T-cell (primary cell): Measurements from ENCODE around the gene LDAF1. TPM values are rescaled to one million over a fixed set of nuclear protein-coding genes. Genes with fewer than 3 reads are reported as not detected.

ENCODE experiments used
- ATAC-seq, 4 experiments: fragments of 200-7000 bp in 3 of 4; fragments of 150-1000 bp in 1 of 4; cut with Tn5 transposase; replicated peaks in 1 of 4; 1 replicate in 3 of 4; 2 replicates in 1 of 4; pipeline ENCODE4 v1.10.0; 2021; ENCODE audit warnings: moderate library complexity in 3 of 4, mild to moderate bottlenecking in 2 of 4, moderate number of reproducible peaks in 1 of 4
- CTCF ChIA-PET, 2 donors: fragments of 300-600 bp; sonication (Branson Sonifier 250); formaldehyde crosslinking; loops; one replicate each; lab custom pipeline; 2022; ENCODE audit warnings: antibody characterized with exemption in 2 of 2; lab: Charles Lee
- POLR2A ChIA-PET, 2 donors: fragments of 300-600 bp; sonication (Branson Sonifier 250); formaldehyde crosslinking; loops; one replicate each; lab custom pipeline; 2022; ENCODE audit warnings: antibody characterized with exemption in 2 of 2; lab: Charles Lee
- DNase-seq, 35 experiments: peaks; one replicate each; pipeline versions ENCODE4 v3.0.0 to v3.0.0-alpha.2; 2013 to 2023
- H3K27ac ChIP-seq: one replicate; pipeline ENCODE4 v1.5.1; 2013; ENCODE audit warnings: low read length
- H3K27me3 ChIP-seq, 2 experiments: replicated peaks in 1 of 2; 1 replicate in 1 of 2; 2 replicates in 1 of 2; pipeline versions ENCODE4 v1.6.1 to v1.7.0; 2013; ENCODE audit warnings: low read length in 1 of 2, mixed read lengths in 1 of 2; ENCODE audit not compliant: control insufficient read depth in 2 of 2, insufficient read depth in 2 of 2; ENCODE audit errors: extremely low read depth in 1 of 2
- H3K36me3 ChIP-seq, 2 donors: 1 replicate in 1 of 2; 2 replicates in 1 of 2; pipeline versions ENCODE4 v1.6.1 to v1.7.0; 2013; ENCODE audit warnings: low read length in 1 of 2; ENCODE audit not compliant: control insufficient read depth in 2 of 2, insufficient read depth in 1 of 2; ENCODE audit errors: extremely low read depth in 1 of 2
- H3K4me1 ChIP-seq, 2 experiments: 1 replicate in 1 of 2; 2 replicates in 1 of 2; pipeline versions ENCODE4 v1.6.1 to v1.7.0; 2013; ENCODE audit warnings: low read length in 2 of 2, mixed read lengths in 1 of 2; ENCODE audit not compliant: insufficient read depth in 2 of 2, control insufficient read depth in 1 of 2; ENCODE audit errors: extremely low read depth in 1 of 2
- H3K4me3 ChIP-seq, 2 donors: 1 replicate in 1 of 2; 2 replicates in 1 of 2; pipeline versions ENCODE4 v1.5.1 to v1.7.0; 2013; ENCODE audit warnings: mild to moderate bottlenecking in 2 of 2, low read length in 1 of 2, moderate library complexity in 1 of 2; ENCODE audit not compliant: control insufficient read depth in 1 of 2; ENCODE audit errors: extremely low read depth in 1 of 2
- H3K9me3 ChIP-seq: 2 replicates; pipeline ENCODE4 v1.7.0; 2013
- H3K27ac Mint-ChIP-seq, 2 donors: one replicate each; pipeline ENCODE4 v1.8.0; 2020 to 2021; ENCODE audit warnings: mild to moderate bottlenecking in 2 of 2, mixed read lengths in 2 of 2
- H3K27me3 Mint-ChIP-seq, 2 donors: one replicate each; pipeline ENCODE4 v1.8.0; 2021 to 2022; ENCODE audit warnings: mixed read lengths in 2 of 2
- H3K36me3 Mint-ChIP-seq: one replicate; pipeline ENCODE4 v1.8.0; 2021; ENCODE audit warnings: mixed read lengths
- H3K4me1 Mint-ChIP-seq, 3 donors: one replicate each; pipeline ENCODE4 v1.8.0; 2020 to 2022; ENCODE audit warnings: mixed read lengths in 3 of 3, mild to moderate bottlenecking in 1 of 3
- H3K4me3 Mint-ChIP-seq, 3 donors: one replicate each; pipeline ENCODE4 v1.8.0; 2020 to 2022; ENCODE audit warnings: mild to moderate bottlenecking in 3 of 3, mixed read lengths in 3 of 3, moderate library complexity in 3 of 3
- H3K9me3 Mint-ChIP-seq, 3 donors: one replicate each; pipeline ENCODE4 v1.8.0; 2020 to 2022; ENCODE audit warnings: mixed read lengths in 3 of 3
- WGBS: methylation state at CpG from one replicate; pipeline ENCODE4 v1.1.5; 2013; ENCODE audit warnings: missing lambda C conversion rate; ENCODE audit not compliant: insufficient coverage; 5-methylcytosine and 5-hydroxymethylcytosine counted together
- total RNA-seq, 35 experiments: library from RNA in 6 of 35; stranded (reverse) in 6 of 35; fragments of 120-200 nt in 1 of 35; gene quantifications; one replicate each; pipeline versions ENCODE4 v1.2.1 to v1.2.4 and lab custom pipeline; 2013 to 2026

Gene LDAF1
- total RNA-seq, 5 donors from 2014 or later (not counting 1 experiment from before 2014, with no cell fraction given), result 11.0 to 15.2 (median 12.7) TPM

DNA sequence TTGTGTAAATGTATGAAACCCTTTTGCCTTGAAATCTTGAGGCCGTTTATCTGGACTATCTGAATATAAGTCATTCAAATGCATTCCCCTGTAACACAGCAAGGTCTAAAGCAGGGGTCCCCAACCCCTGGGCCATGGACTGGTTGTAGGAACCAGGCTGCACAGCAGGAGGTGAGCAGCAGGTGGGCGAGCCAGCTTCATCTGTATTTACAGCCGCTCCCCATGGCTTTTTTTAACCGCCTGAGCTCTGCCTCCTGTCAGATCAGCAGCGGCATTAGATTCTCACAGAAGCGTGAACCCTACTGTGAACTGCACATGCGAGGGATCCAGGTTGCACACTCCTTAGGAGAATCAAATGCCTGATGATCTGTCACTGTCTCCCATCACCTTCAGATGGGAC, 32.0 kb upstream of the LDAF1 start:
- ATAC-seq (no peak), DNase-seq (no peak)
- Histone ChIP-seq H3K27me3 (peaks cover 0 to 10% of the 10 kb centered on the region in 2 experiments), H3K36me3 (no peaks in the 10 kb centered on the region), H3K4me1 (no peaks in the 10 kb centered on the region), H3K4me3 (no peak overlapping the region), H3K9me3 (no peaks in the 10 kb centered on the region), H3K27ac (no peak overlapping the region)
- CTCF ChIA-PET, result no interaction called here
- H3K4me1 Mint-ChIP-seq, result no peaks in the 10 kb centered on the region
- H3K27ac Mint-ChIP-seq, result no peak overlapping the region
- no peak overlapping the region for H3K4me3 Mint-ChIP-seq
- POLR2A ChIA-PET, result no interaction called here
- H3K36me3 Mint-ChIP-seq, result peaks cover 4% of the 10 kb centered on the region
- peaks cover 3 to 4% of the 10 kb centered on the region in 2 donors for H3K27me3 Mint-ChIP-seq
- no peaks in the 10 kb centered on the region for H3K9me3 Mint-ChIP-seq
- WGBS, result 88% methylated on average over 5 of the region's 7 CpGs

DNA sequence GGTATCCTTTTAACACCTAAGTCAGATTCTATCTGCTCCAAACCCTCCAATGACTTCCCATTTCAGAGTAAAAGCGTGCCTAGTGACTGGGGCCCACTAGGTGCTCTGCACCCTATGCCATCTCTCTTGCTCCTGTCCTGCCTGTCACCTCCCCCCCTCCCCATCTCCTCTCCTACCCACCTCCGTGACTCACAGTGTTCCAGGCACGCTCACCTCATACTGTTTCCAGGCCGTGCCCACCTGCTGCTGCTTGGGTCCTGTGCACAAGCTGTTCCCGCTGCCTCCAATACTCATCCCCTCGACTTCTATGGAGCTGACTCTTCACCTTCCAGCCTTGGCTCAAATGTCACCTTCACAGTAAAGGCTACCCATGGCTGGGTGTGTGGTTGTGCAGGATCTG, 29.5 kb upstream of the LDAF1 start:
- Mint-ChIP-seq H3K27ac (no peak overlapping the region), H3K4me3 (no peak overlapping the region), H3K27me3 (peaks cover 3 to 4% of the 10 kb centered on the region in 2 donors), H3K9me3 (no peaks in the 10 kb centered on the region), H3K36me3 (peaks cover 4% of the 10 kb centered on the region), H3K4me1 (no peaks in the 10 kb centered on the region)
- H3K4me1 ChIP-seq, result no peaks in the 10 kb centered on the region
- H3K27me3 ChIP-seq, result peaks cover 0 to 13% of the 10 kb centered on the region in 2 experiments
- DNase-seq (no peak), ATAC-seq (no peak)
- H3K36me3 ChIP-seq, result no peaks in the 10 kb centered on the region
- H3K9me3 ChIP-seq, result no peaks in the 10 kb centered on the region
- CTCF ChIA-PET, result interaction anchor here in 1 of 2 donors (0.6 kb wide), 1 partner anchor 322 kb away, joined by 4 read pairs; no protein-coding TSS in a partner anchor
- H3K27ac ChIP-seq, result no peak overlapping the region
- POLR2A ChIA-PET, result no interaction called here
- WGBS, result 82% methylated on average over 5 of the region's 6 CpGs
- H3K4me3 ChIP-seq, result no peak overlapping the region

DNA sequence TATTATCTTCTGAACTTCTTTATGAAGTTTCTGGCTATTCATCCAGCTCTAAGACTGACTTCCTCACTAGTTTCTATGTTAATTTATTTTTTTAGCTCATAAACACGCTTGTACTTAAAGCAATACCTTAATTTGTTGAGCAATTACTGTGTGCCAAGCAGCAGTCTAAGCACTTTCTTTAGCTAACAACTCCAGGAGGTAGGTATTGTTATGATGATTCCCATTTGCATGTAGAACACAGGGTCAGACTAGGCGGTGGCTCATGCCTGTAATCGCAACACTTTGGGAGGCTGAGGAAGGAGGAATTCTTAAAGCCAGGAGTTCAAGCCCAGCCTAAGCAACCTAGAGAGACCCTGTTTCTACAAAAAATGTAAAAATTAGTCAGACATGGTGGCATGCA, 27.7 kb upstream of the LDAF1 start:
- Histone ChIP-seq H3K36me3 (no peaks in the 10 kb centered on the region), H3K27me3 (peaks cover 0 to 13% of the 10 kb centered on the region in 2 experiments), H3K9me3 (no peaks in the 10 kb centered on the region), H3K4me1 (no peaks in the 10 kb centered on the region), H3K27ac (no peak overlapping the region), H3K4me3 (no peak overlapping the region)
- Mint-ChIP-seq H3K4me1 (no peaks in the 10 kb centered on the region), H3K36me3 (peaks cover 4% of the 10 kb centered on the region), H3K4me3 (no peak overlapping the region), H3K27me3 (peaks cover 3 to 4% of the 10 kb centered on the region in 2 donors), H3K27ac (no peak overlapping the region), H3K9me3 (no peaks in the 10 kb centered on the region)
- no CpG with 5 or more reads among the region's 3 CpGs for WGBS
- POLR2A ChIA-PET, result no interaction called here
- no peak for DNase-seq
- CTCF ChIA-PET, result no interaction called here
- no peak for ATAC-seq

DNA sequence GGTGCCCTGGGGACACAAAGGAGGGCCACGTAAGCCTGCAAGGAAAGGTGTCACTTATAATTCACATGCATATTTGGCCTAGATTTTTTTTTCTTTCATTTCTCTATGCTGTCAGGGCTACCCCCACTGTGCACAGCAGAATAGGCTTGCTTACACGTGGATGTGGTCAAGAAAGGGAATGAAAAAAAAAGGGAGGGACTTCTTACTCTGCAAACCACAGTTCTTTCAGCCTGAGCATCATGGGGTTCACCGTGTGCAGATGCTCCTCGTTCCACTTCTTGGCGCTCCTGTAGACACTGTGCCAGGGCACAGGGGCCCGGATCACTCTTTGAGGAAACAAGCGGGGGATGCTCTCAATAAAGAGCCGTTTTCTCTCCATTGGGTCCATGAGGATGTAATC, 24.4 kb upstream of the LDAF1 start:
- DNase-seq, result no peak
- CTCF ChIA-PET, result interaction anchor here in 1 of 2 donors (0.9 kb wide), 1 partner anchor 1995 kb away, joined by 4 read pairs; no protein-coding TSS in a partner anchor
- no peak for ATAC-seq
- Mint-ChIP-seq H3K4me1 (no peaks in the 10 kb centered on the region), H3K4me3 (no peak overlapping the region), H3K36me3 (no peaks in the 10 kb centered on the region), H3K27me3 (peaks cover 1 to 9% of the 10 kb centered on the region in 2 donors), H3K27ac (no peak overlapping the region), H3K9me3 (no peaks in the 10 kb centered on the region)
- Histone ChIP-seq H3K4me1 (no peaks in the 10 kb centered on the region), H3K27ac (no peak overlapping the region), H3K4me3 (no peak overlapping the region), H3K36me3 (no peaks in the 10 kb centered on the region), H3K9me3 (no peaks in the 10 kb centered on the region), H3K27me3 (peaks cover 0 to 5% of the 10 kb centered on the region in 2 experiments)
- POLR2A ChIA-PET, result interaction anchor here in 1 of 2 donors (0.7 kb wide), 1 partner anchor 1113 kb away, joined by 3 read pairs; no protein-coding TSS in a partner anchor
- WGBS, result 70% methylated on average over 3 of the region's 8 CpGs

DNA sequence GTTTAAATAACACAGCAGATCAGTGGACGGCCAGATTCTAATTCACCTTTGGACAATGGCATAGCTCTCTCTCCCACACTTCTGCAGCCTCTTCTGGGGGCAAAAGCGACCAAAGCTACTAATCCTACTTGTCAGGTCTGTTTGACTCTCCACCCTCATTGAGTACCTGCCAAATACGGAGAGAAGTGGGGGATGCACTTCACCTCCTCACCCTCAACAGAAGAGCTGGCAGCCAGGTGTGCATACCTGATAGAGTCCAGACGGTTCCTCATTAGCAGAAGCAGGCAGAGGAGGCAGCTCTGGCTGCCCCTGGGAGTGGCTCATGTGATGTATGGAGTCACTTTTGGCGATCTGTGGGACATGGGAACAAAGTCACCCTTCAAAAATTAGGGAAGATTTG, 12.7 kb upstream of the LDAF1 start:
- H3K27me3 ChIP-seq, result peaks cover 0 to 17% of the 10 kb centered on the region in 2 experiments
- H3K4me1 ChIP-seq, result no peaks in the 10 kb centered on the region
- peaks cover 17 to 46% of the 10 kb centered on the region in 2 donors for H3K27me3 Mint-ChIP-seq
- 63% methylated on average over 2 of the region's 5 CpGs for WGBS
- H3K27ac ChIP-seq, result no peak overlapping the region
- H3K9me3 ChIP-seq, result no peaks in the 10 kb centered on the region
- no peaks in the 10 kb centered on the region for H3K4me1 Mint-ChIP-seq
- H3K36me3 Mint-ChIP-seq, result no peaks in the 10 kb centered on the region
- no peak overlapping the region for H3K27ac Mint-ChIP-seq
- H3K36me3 ChIP-seq, result no peaks in the 10 kb centered on the region
- ChIA-PET POLR2A (no interaction called here), CTCF (no interaction called here)
- ATAC-seq, result no peak
- no peak overlapping the region for H3K4me3 ChIP-seq
- peaks cover 4 to 11% (median 5%) of the 10 kb centered on the region in 3 donors for H3K9me3 Mint-ChIP-seq
- no peak overlapping the region for H3K4me3 Mint-ChIP-seq
- DNase-seq, result no peak

DNA sequence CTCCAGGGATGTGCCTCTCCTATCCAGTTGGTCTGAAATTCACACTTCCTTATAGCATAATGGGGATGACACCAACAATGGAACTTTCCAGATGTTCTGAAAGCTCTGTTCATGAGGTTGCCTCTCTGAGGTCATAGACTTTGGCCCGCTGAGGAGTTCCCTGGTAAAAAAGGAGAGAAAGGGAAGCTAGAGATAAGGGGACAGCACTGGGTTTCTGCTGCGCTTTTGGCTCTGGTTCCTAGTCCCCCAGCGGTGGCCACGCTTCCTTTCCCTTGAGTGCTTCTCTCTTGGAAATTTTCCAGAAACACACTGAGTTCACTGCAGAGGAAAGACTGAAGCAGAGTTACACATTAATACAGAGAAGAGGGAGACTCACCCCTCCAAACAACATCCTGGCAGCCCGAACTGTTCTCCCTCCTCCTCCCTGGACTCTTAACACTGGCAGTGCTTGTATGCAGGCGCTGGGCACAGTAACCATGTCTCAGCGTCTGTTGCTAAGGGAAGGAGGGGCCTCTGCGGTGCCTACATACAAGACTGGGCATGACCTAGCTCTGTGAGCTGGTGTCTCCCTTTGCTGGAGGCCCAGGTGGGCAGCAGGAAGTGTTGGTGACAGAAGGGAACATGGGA, 8.0 kb upstream of the LDAF1 start, which contains the start of gene DNAH3:
Gene DNAH3, minus strand, starts transcription at position 472 of the 627 bp plus-strand sequence. CDS start 527 bp downstream, outside the sequence.
- Histone ChIP-seq H3K4me3 (no peak within 1 kb of the TSS), H3K9me3 (no peaks in the 10 kb centered on the region), H3K36me3 (no peaks in the 10 kb centered on the region), H3K27me3 (peaks cover 0 to 21% of the 10 kb centered on the region in 2 experiments), H3K4me1 (no peaks in the 10 kb centered on the region), H3K27ac (no peak within 1 kb of the TSS)
- no peak within 1 kb of the TSS for H3K27ac Mint-ChIP-seq
- no peak within 1 kb of the TSS for H3K4me3 Mint-ChIP-seq
- no peaks in the 10 kb centered on the region for H3K9me3 Mint-ChIP-seq
- ATAC-seq (no peak), DNase-seq (no peak)
- no peaks in the 10 kb centered on the region for H3K4me1 Mint-ChIP-seq
- WGBS, result 18% methylated on average over 7 of the region's 8 CpGs
- H3K27me3 Mint-ChIP-seq, result peaks cover 21 to 44% of the 10 kb centered on the region in 2 donors
- ChIA-PET POLR2A (interaction anchor here in 1 of 2 donors (0.5 kb wide), 1 partner anchor 30 kb away, joined by 3 read pairs; no protein-coding TSS in a partner anchor), CTCF (no interaction called here)
- H3K36me3 Mint-ChIP-seq, result no peaks in the 10 kb centered on the region
